Measurements from ENCODE around the gene UBE2L3.
"Not testable (repeated sequence)": the region's sequence is repeated elsewhere in the genome, so short reads cannot be mapped to it uniquely, and the experiment has no call there.

- TF ChIP-seq, protein P1, sequence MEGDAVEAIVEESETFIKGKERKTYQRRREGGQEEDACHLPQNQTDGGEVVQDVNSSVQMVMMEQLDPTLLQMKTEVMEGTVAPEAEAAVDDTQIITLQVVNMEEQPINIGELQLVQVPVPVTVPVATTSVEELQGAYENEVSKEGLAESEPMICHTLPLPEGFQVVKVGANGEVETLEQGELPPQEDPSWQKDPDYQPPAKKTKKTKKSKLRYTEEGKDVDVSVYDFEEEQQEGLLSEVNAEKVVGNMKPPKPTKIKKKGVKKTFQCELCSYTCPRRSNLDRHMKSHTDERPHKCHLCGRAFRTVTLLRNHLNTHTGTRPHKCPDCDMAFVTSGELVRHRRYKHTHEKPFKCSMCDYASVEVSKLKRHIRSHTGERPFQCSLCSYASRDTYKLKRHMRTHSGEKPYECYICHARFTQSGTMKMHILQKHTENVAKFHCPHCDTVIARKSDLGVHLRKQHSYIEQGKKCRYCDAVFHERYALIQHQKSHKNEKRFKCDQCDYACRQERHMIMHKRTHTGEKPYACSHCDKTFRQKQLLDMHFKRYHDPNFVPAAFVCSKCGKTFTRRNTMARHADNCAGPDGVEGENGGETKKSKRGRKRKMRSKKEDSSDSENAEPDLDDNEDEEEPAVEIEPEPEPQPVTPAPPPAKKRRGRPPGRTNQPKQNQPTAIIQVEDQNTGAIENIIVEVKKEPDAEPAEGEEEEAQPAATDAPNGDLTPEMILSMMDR (IDR thresholded peaks at IDR 0.05): not testable (repeated sequence)
- not testable (repeated sequence) for TF ChIP-seq POLR2A (IDR thresholded peaks at IDR 0.05)
Measured at GRCh38 chr22:21551361-21551760, 16.2 kb upstream of the UBE2L3 start, which contains the start of gene RIMBP3C.

Measured in right lobe of liver (tissue), 4 donors.